GM18505 (cell line): Measurements from ENCODE around the gene FSTL5.

ENCODE experiments used
- ATAC-seq: cut with Tn5 transposase; IDR thresholded peaks from one replicate; pipeline ENCODE4 v1.9.1; 2021; ENCODE audit not compliant: unreplicated experiment
- POLR2A ChIP-seq: IDR thresholded peaks from 4 replicates; pipeline ENCODE4 v1.6.1; 2011; ENCODE audit warnings: borderline replicate concordance; ENCODE audit not compliant: insufficient read depth, insufficient read length; ENCODE audit errors: extremely low read depth

The FSTL5 gene

DNA sequence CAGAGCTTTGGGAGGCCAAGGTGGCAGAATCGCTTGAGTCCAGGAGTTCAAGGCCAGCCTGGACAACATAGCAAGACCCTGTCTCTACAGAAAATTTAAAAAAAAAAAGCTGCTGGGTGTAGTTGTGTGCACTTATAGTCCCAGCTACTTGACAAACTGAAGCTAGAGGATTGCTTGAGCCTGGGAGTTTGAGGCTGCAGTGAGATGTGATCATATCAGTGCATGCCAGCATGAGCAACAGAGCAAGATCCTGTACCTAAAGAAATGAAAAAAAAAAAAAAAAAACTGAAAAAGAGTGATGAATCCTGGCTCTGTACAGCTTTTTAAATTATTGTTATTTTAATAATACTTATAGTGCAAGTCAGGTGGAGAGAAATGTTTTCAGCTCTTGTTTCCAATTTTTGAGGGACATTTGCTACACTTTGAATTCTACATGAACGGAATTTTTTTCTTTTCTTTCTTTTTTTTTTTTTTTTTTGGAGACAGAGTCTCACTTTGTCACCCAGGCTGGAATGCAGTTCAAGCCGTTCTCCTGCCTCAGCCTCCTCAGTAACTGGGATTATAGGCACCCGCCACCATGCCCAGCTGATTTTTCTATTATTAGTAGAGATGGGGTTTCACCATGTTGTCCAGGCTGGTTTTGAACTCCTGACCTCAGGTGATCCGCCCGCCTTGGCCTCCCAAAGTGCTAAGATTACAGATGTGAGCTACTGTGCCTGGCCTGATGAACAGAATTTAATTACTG is 215.6 kb downstream of the FSTL5 start:
- no peak for ATAC-seq
- no peak for TF ChIP-seq POLR2A

GRCh38 chr4:161937596-161937995 is 226.2 kb downstream of the FSTL5 start:
- no peak for ATAC-seq
- no peak for TF ChIP-seq POLR2A

GRCh38 chr4:161936625-161937550 is 226.9 kb downstream of the FSTL5 start:
- no peak for TF ChIP-seq POLR2A
- no peak for ATAC-seq

- ATAC-seq, result no peak
- TF ChIP-seq POLR2A, result no peak
These were observed 232.7 kb downstream of the FSTL5 start for GRCh38 chr4:161931089-161931488.

GRCh38 chr4:161929956-161930355 is 233.8 kb downstream of the FSTL5 start:
- no peak for ATAC-seq

GRCh38 chr4:161926033-161926828 is 237.6 kb downstream of the FSTL5 start:
- no peak for TF ChIP-seq POLR2A
- ATAC-seq, result no peak

More at GRCh38 chr4:161929956-161930355, 233.8 kb downstream of the FSTL5 start:
- TF ChIP-seq POLR2A, result no peak

DNA sequence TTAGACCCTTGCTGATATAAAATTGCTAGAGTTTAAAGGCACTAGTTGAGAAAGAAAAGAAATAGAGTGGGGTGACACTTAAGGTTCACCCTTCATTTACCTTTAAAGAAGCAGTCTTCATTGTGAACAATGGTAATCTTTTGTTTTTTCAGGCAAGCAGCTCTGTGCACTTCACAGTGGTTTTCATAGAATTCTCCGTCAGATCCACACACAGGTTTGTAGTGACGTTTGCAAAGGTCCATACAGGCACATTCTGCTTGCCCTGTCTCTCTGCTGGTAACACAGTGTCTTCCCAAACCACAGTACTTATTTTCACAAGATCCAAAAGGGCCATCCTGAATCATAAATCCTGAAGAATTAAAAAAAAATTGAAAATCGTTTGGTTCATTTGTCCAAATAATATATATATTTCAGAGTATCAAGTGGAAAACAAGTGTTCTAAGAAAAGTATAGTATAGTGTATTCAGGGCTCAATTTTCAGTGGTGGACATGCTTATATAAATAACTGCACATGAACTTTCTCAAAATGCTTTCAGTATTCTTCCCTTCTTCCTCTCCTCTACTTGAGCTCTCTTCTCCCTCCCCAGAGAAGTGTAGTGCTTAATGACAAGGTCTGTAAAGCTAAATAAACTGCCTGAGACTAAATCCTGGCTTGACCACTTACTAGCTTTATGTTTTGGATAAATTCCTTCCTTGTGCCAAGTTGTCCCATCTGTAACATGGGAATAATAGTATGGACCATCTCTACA is 243.3 kb downstream of the FSTL5 start:
- no peak for ATAC-seq
- no peak for TF ChIP-seq POLR2A

- ATAC-seq, result no peak
- no peak for TF ChIP-seq POLR2A
These were observed 244.2 kb downstream of the FSTL5 start for GRCh38 chr4:161919442-161920220.

DNA sequence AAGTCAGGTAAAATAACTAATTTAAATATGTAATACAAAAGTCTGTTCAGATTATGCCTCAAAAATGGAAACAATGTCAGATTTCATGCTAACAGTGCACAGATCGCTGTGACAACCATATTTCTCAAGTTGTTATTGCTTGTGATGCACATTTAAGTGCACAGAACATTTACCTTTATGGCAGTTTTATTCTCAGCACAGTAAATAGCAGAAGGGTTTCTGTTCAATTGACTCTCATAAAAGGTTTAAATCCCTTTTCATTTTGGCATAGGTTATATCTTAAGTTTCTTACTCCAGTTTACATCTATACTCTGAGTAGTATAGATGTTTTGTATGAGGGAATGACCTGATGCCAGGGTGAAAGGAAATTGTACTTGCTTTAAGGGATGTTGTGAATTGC is 247.8 kb downstream of the FSTL5 start:
- no peak for TF ChIP-seq POLR2A
- ATAC-seq, result no peak

- ATAC-seq, result no peak
- TF ChIP-seq POLR2A, result no peak
These were observed 256.2 kb downstream of the FSTL5 start for GRCh38 chr4:161907590-161907955.

GRCh38 chr4:161906836-161907589 is 256.8 kb downstream of the FSTL5 start:
- TF ChIP-seq POLR2A, result no peak
- ATAC-seq, result no peak
